GM20431 (cell line): Measurements from ENCODE around the gene RALGAPA1.
"Not testable (repeated sequence)": the region's sequence is repeated elsewhere in the genome, so short reads cannot be mapped to it uniquely, and the experiment has no call there.

Source experiments
- in situ Hi-C: fragments of 300-500 bp; cut with MseI, MboI; formaldehyde crosslinking; loops from one replicate; pipeline ENCODE4 v1.15.0; 2020; ENCODE audit warnings: low sequenced_read_pairs; ENCODE audit not compliant: unreplicated experiment

The RALGAPA1 gene

GRCh38 chr14:35766700-35767082, 42.4 kb downstream of the RALGAPA1 start:
- in situ Hi-C loops: no loop called here

DNA sequence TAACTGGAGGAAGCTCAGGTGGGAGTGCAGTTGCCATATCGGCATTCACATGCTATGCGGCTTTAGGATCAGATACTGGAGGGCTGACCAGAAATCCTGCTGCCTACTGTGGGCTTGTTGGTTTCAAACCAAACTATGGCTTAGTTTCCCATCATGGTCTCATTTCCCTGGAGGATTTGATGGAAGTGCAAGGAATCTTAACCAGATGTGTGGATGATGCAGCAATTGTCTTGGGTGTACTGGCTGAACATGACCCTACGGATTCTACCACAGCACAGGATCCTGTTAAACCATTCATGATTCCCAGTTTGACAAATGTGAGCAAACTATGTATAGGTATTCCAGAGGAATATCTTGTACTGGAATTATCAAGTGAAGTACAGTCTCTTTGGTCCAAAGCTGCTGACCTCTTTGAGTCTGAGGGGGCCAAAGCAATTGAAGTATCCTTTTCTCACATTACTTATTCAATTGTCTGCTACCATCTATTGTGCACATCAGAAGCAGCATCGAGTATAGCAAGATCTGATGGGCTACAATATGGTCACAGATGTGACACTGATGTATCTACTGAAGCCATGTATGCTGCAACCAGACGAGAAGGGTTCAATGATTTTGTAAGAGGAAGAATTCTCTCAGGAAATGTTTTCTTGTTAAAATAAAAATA, 42.9 kb downstream of the RALGAPA1 start:
- in situ Hi-C loops: no loop called here

GRCh38 chr14:35761922-35762321, 47.2 kb downstream of the RALGAPA1 start:
- in situ Hi-C loops: no loop called here

DNA sequence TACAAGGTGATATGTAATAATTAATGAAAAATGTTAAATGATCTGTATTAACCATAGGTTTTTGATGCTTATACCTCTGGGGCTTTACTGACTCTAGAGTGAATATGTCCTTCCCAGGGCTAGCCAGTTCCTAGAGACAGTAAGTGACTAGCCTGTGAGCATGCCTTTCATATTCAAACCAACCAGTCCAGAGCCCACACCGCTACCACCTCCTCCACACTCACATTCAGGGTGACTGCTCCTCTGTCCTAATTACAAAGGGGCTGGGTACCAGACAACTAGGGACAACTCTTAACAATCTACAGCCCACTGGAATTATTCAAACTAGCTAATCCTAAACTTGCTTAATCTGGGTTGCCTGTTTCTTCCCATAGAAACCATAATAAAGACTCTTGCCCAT, 49.0 kb downstream of the RALGAPA1 start:
- in situ Hi-C loops: no loop called here

GRCh38 chr14:35758523-35759129, 50.5 kb downstream of the RALGAPA1 start:
- in situ Hi-C loops: no loop called here

DNA sequence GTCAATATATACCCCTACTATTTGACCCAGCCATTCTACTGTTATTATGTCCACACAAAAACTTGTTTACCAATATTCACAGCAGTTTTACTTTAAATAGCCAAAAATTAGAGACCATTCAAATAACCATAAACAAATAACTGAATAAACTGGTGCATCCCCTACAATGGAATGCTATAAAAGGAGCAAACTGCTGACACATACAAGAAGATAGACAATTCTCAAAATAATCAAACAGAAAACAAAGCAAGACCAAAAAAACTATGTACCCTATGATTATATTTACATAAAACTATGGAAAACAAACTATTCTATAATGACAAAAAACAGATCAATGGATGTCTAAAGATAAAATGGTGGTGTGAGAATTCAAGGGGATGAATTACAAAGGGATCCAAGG, 54.4 kb downstream of the RALGAPA1 start:
- in situ Hi-C loops: no loop called here

- in situ Hi-C loops: no loop called here
Observed at GRCh38 chr14:35752380-35752779, 56.7 kb downstream of the RALGAPA1 start.

DNA sequence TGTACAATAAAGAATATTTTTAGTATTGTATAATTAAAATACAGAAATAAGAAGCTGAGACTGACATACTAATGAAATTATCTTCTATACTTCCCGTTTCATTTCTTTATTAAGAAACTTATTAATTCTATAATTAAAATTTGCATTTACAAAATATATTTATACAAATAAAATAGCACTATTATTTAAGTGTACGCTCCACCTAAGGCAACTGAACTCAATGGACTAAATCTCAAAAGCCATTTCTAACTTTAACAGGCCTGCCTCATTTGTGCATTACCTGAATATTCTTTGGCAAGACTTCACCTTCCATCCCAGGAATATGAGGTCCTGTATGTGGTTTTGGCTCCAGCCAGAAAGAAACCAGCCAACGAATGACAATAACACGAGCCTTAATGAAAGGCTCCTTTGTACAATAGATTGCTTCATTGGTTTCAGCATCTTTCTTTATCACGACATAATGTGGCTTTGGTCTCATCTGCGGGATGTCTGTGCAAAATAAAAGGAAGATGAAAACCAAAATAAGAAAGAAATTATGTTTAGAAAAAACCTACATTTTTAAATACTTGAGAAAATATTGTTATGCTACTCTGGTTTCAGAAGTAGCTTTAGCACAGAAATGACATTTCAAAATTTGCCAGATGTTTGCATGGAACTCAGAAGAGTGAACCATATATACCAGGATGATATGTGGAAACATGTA, 58.7 kb downstream of the RALGAPA1 start:
- in situ Hi-C loops: no loop called here

DNA sequence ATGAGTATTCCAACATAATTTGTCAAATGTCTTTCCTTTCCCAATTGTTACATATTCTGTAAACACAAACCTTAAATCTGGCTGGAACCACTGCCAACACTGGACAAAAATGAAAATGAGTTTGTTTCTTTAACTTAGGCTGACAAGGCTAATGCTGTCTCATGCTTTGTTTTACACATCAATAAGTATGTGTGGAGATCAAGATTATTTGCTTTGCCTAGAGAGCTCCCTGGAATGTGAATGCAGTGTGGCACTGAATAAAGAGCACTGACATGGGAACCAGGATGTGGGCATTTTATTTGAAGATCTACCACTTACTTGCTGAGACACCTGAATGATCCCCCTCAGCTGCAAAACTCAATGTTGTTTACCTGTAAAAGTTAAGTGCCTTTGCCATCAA, 61.7 kb downstream of the RALGAPA1 start:
- in situ Hi-C loops: no loop called here

- in situ Hi-C loops: no loop called here
Observed at GRCh38 chr14:35742442-35742841, 66.7 kb downstream of the RALGAPA1 start.

DNA sequence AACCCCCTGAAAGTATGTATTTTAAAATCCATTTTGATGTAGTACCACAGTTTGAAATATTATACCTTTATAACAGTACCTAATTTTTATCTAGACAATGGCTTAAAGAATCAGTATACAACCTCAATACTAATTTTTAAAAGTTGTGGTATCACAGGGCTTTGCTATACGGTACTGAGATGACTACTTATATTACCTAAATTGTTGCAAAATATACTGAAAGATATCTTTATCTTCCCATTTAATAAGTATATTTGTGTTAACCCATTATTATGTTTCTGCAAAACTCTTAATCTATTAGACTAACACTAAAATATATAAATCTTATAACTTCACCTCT, 67.1 kb downstream of the RALGAPA1 start:
- in situ Hi-C loops: no loop called here

- in situ Hi-C loops: no loop called here
Observed at GRCh38 chr14:35741345-35742031, 67.6 kb downstream of the RALGAPA1 start.

DNA sequence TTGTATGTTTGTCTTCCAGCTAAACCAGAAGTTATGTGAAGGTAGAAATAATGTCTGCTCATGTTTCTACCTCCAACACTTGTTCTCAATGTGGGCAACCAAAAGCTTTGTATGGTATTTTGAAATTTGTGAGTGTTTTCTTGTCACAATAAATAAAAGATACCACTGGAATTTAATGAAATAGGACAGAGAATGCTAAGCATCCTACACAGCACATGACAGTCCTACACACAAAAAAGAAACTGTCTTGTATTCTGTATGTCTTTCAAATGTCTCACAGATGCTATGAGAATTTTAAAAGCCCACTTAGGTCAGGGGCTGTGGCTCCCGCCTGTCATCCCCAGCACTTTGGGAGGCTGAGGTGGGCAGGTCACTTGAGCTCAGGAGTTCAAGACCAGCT, 68.9 kb downstream of the RALGAPA1 start:
- in situ Hi-C loops: no loop called here

- in situ Hi-C loops: not testable (repeated sequence)
Observed at GRCh38 chr14:35735163-35735562, 73.9 kb downstream of the RALGAPA1 start.

GRCh38 chr14:35733510-35733909, 75.6 kb downstream of the RALGAPA1 start:
- in situ Hi-C loops: not testable (repeated sequence)

- in situ Hi-C loops: no loop called here
Observed at GRCh38 chr14:35730871-35731270, 78.2 kb downstream of the RALGAPA1 start.

- in situ Hi-C loops: no loop called here
Observed at GRCh38 chr14:35727764-35728163, 81.3 kb downstream of the RALGAPA1 start.

DNA sequence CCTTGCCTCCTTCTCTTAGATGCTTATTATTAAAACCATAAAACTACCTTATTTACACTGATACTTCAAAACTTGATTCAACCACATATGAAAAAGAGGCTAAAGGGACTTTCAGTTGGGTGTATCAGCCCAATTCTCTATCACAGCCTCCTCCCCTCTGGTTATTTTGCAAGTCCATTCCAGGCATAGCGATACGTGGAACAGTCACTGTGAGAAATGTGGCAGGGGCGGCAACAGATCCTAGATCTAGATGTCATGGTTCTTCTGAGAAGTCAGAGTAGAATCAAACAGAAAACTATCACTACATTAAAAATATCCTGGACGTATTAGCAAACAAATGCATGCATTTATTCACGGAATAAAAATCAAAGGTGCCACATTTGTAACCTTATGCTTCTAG, 83.2 kb downstream of the RALGAPA1 start:
- in situ Hi-C loops: no loop called here

DNA sequence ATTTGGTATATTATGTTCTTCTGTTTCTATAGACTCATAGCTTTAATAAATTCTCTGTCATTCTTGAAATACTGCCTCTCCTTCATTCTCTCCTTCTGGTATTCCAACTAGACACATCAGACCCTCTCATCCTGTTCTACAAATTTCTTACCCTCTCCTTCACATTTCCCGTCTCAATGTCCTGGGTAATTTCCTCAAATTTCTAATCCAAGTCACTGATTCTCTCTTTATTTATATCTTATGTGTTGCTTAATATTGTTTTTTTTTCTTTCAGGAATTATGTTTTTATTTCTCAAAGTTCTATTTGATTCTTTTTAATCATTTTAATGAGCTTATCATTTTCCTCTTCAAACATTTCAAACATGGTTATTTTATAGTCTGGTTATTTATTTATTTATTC, 94.0 kb downstream of the RALGAPA1 start:
- in situ Hi-C loops: no loop called here

- in situ Hi-C loops: no loop called here
Observed at GRCh38 chr14:35712466-35712865, 96.6 kb downstream of the RALGAPA1 start.

DNA sequence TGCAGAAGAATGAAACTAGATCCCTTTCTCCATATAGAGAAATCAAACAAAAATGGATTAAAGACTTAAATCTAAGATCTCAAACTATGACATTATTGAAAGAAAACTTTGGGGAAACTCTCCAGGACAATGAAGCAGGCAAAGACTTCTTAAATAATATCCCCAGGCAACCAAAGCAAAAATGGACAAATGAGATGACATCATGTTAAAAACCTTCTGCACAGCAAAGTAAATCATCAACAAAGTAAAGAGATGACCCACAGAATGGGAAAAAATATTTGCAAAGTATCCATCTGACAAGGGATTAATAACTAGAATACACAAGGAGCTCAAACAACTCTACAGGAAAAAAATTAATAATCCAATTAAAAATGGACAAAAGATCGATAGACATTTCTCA, 101.0 kb downstream of the RALGAPA1 start:
- in situ Hi-C loops: no loop called here
